Epithelial cell of esophagus (primary cell): ENCODE measurements around the gene AGAP3.

ENCODE experiments used
- DNase-seq: peaks from one replicate; pipeline ENCODE4 v3.0.0; 2010; ENCODE audit warnings: low read depth
- H3K4me3 ChIP-seq: 2 replicates; pipeline ENCODE4 v1.5.1; 2011; ENCODE audit warnings: mild to moderate bottlenecking, low read length, control low read depth
- TF ChIP-seq, protein P1 (sequence below): IDR thresholded peaks from 2 replicates; pipeline ENCODE4 v1.5.1; 2011; ENCODE audit warnings: low read depth, mild to moderate bottlenecking, low read length, control low read depth, inconsistent platforms; ENCODE audit not compliant: insufficient read depth; ENCODE audit errors: missing control alignments

AGAP3 gene

GRCh38 chr7:151146761-151147160 is 60.5 kb downstream of the AGAP3 start:
- no peak overlapping the region for H3K4me3 ChIP-seq
- DNase-seq, result no peak
- TF ChIP-seq, protein P1, sequence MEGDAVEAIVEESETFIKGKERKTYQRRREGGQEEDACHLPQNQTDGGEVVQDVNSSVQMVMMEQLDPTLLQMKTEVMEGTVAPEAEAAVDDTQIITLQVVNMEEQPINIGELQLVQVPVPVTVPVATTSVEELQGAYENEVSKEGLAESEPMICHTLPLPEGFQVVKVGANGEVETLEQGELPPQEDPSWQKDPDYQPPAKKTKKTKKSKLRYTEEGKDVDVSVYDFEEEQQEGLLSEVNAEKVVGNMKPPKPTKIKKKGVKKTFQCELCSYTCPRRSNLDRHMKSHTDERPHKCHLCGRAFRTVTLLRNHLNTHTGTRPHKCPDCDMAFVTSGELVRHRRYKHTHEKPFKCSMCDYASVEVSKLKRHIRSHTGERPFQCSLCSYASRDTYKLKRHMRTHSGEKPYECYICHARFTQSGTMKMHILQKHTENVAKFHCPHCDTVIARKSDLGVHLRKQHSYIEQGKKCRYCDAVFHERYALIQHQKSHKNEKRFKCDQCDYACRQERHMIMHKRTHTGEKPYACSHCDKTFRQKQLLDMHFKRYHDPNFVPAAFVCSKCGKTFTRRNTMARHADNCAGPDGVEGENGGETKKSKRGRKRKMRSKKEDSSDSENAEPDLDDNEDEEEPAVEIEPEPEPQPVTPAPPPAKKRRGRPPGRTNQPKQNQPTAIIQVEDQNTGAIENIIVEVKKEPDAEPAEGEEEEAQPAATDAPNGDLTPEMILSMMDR, result no peak

DNA sequence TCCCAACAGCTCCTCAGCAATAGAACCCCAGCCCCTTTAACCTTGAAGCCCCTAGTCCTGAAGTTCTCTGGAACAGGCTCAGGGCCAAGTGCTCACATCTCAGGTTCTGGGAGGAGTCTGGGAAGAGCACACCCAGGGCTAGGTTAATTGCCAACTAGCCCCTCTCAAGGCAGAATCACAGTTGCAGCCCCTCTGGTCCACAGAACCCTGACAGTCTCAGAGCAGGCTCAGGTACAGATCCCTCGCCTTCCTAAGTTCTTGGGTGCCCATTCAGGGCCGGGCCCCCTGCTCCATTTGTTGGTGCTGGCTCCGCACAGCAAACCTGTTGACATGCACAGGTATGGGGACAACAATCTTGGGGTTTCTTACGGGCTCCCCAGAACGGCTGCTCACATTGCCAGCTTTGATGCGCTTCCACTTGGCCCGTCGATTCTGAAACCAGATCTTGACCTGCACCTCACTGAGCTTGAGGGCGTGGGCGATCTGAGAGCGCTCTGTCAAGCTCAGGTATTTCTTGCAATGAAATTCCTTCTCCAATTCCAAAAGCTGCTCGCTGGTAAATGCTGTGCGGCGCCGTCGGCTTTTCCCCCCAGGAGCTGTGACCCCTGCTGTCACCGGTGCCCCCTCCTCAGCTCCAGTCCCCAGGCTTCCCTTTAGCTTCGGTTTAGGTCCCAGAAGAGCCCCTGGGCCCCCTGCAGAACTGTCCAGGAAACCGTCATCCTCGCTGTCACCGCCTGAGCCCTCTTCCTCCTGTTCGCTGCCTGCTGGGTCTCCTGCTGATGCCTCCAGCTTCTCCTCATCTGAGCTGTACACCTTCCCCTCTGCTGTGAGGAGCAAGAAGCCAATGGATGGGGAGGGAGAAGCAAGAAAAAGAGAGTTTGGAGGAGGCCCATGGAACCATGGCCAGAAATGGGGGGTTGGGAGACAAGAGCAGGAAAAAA is 62.3 kb downstream of the AGAP3 start:
- TF ChIP-seq, protein P1, result no peak
- H3K4me3 ChIP-seq, result no peak overlapping the region
- DNase-seq, result no peak

GRCh38 chr7:151150388-151150787 is 64.1 kb downstream of the AGAP3 start:
- no peak for DNase-seq
- TF ChIP-seq, protein P1, result no peak
- no peak overlapping the region for H3K4me3 ChIP-seq

DNA sequence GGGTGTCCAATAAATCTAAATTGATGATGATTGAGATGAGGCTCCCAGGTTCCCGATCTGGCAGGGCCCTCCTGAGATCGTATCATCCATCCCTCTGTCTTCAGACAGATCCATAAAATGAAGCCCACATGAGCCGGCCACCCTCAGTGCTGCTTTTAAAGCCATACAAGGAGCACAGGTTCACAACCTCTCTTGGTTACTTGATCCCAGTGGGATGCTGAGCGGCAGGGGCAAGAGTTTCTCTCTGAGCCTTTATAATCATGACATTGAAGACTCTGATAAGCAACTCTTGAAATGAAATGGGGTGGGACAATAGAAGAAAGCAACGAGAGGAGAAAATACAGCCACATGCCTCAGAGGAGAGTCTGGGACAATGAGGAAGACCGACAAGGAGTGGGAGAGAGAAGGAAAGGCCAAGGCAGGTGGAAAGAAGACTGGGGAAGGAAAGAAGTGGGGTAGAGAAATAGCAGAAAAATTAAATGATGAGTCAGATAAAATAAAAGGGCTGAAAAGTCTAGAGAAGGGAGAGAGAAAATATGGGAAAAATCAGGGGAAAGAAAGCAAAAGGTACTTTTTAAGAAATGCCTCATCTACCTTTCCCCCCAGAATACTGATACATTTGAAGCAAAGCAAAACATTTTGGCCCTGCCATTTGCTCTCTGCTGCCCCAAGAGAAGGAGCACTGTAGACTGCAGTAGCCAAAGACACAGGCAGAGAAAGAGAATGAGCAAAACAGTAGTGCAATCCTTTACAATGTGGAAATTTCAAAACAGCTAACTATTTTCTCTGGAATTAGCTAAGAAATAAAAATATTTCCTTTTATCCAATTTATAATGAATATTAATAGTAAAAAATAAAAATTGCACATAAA is 66.6 kb downstream of the AGAP3 start:
- TF ChIP-seq, protein P1, result peak; percentile 18
- no peak for DNase-seq
- no peak overlapping the region for H3K4me3 ChIP-seq

DNA sequence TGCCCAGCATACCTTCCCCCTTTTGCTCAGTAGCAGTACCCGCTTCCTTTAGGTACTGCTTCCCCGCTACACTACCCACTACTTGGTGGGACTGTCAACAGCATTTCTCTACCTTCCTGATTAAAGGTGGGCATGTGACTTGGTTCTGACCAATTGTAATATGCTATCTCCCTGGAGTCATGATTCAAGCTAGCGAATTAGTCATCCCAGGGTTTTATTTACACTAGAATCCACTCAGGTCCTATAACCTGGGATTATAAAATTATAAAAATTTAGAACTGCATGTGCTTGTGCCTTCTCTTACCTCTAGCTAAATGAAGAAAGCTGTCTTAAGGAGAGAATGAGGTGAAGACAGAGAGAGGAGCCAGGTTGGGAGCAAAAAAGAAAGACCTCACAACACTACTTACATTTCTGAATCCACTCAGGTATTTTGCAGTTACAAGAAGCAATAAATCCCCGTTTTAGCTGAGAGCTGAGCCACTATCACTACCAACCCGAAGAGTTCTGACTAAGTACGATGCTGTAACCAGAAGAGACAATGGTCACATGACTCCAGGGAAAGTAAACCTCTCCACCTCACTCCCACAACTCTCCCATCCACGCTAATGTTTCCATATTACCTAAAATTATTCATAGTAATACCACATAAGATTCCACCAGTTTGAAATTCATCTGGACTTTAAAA is 71.5 kb downstream of the AGAP3 start:
- H3K4me3 ChIP-seq, result no peak overlapping the region
- TF ChIP-seq, protein P1, result no peak
- peak; percentile 73 for DNase-seq

- TF ChIP-seq, protein P1, result no peak
- no peak overlapping the region for H3K4me3 ChIP-seq
- no peak for DNase-seq
Measured at GRCh38 chr7:151161757-151162156, 75.5 kb downstream of the AGAP3 start.
